PC-3 (cell line): Measurements from ENCODE around the gene CAST.

Source experiments
- EZH2 ChIP-seq: fragments of 300-600 bp; sonication (generic); IDR thresholded peaks from one replicate; pipeline ENCODE4 v1.6.1; 2017; ENCODE audit warnings: antibody characterized with exemption, mild to moderate bottlenecking, low read length; ENCODE audit not compliant: unreplicated experiment
- EZH2phosphoT487 ChIP-seq: fragments of 300-600 bp; sonication (generic); IDR thresholded peaks from 2 replicates; pipeline ENCODE4 v1.6.1; 2018; ENCODE audit warnings: mild to moderate bottlenecking, antibody characterized with exemption, low read length, borderline replicate concordance
- TF ChIP-seq, protein P1 (sequence below): fragments of 300-600 bp; sonication (generic); conservative IDR thresholded peaks from 2 replicates; pipeline ENCODE4 v1.5.1; 2017; ENCODE audit warnings: antibody characterized with exemption, low read depth, mild to moderate bottlenecking, low read length

DNA sequence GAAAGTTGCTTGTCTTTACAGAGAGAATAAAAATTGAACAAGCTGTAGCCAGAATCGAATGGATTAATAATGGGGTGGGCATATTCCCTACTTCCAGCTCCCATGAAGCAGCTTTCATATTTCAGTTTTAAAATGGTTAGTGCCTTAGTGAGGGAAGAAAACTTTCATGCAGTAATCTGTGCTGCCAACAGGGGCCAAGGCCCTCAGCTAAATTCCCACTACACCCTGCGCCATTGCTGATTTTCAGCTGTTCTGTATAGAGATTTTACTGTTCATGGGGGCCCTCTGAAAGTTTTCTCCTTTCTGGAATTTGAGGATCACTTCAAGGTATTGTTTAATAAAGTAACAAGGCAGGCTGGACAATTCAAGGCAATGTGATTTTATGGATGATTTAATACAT is 58.2 kb downstream of the CAST start:
- no peak for TF ChIP-seq EZH2phosphoT487
- TF ChIP-seq EZH2 = no peak
- TF ChIP-seq, protein P1, sequence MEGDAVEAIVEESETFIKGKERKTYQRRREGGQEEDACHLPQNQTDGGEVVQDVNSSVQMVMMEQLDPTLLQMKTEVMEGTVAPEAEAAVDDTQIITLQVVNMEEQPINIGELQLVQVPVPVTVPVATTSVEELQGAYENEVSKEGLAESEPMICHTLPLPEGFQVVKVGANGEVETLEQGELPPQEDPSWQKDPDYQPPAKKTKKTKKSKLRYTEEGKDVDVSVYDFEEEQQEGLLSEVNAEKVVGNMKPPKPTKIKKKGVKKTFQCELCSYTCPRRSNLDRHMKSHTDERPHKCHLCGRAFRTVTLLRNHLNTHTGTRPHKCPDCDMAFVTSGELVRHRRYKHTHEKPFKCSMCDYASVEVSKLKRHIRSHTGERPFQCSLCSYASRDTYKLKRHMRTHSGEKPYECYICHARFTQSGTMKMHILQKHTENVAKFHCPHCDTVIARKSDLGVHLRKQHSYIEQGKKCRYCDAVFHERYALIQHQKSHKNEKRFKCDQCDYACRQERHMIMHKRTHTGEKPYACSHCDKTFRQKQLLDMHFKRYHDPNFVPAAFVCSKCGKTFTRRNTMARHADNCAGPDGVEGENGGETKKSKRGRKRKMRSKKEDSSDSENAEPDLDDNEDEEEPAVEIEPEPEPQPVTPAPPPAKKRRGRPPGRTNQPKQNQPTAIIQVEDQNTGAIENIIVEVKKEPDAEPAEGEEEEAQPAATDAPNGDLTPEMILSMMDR = no peak; the same call in 1 of the 2 replicates
